Kidney (tissue), 14 donors: ENCODE data around the gene HOXC5. TPM values are rescaled to one million over a fixed set of nuclear protein-coding genes. Genes with fewer than 3 reads are reported as not detected.

Experiments
- DNase-seq, 5 donors: peaks; one replicate each; pipeline ENCODE4 v3.0.0-alpha.2; 2013 to 2020
- FAIRE-seq: peaks from 2 replicates; lab custom pipeline; 2012; peaks lifted over from hg19 to GRCh38; lab: Jason Lieb, UNC
- H3K27ac ChIP-seq, 2 donors: one replicate each; pipeline ENCODE4 v1.7.0; 2013; ENCODE audit warnings: low read depth in 2 of 2, low read length in 2 of 2, inconsistent platforms in 1 of 2
- H3K27me3 ChIP-seq: one replicate; pipeline ENCODE4 v1.7.1; 2013; ENCODE audit warnings: low read length, inconsistent platforms; ENCODE audit not compliant: control insufficient read depth, insufficient read depth
- H3K36me3 ChIP-seq, 3 donors: one replicate each; pipeline versions ENCODE4 v1.7.0 to v1.7.1; 2013; ENCODE audit warnings: low read length in 3 of 3, control low read depth in 1 of 3, inconsistent platforms in 1 of 3; ENCODE audit not compliant: insufficient read depth in 3 of 3, control insufficient read depth in 2 of 3
- H3K4me1 ChIP-seq, 3 donors: one replicate each; pipeline versions ENCODE4 v1.7.0 to v1.7.1; 2013; ENCODE audit warnings: low read length in 3 of 3, inconsistent platforms in 1 of 3, low read depth in 1 of 3; ENCODE audit not compliant: control insufficient read depth in 2 of 3, insufficient read depth in 2 of 3
- H3K4me3 ChIP-seq, 3 donors: one replicate each; pipeline versions ENCODE4 v1.7.0 to v1.8.1; 2013; ENCODE audit warnings: low read length in 3 of 3, control low read depth in 1 of 3, inconsistent platforms in 1 of 3
- H3K9ac ChIP-seq, 3 donors: one replicate each; pipeline versions ENCODE4 v1.7.0 to v1.7.1; 2013; ENCODE audit warnings: low read length in 3 of 3, control low read depth in 1 of 3, inconsistent platforms in 1 of 3
- H3K9me3 ChIP-seq, 3 donors: one replicate each; pipeline versions ENCODE4 v1.7.0 to v1.7.1; 2013; ENCODE audit warnings: low read length in 3 of 3, control low read depth in 1 of 3, inconsistent platforms in 1 of 3; ENCODE audit not compliant: control insufficient read depth in 2 of 3, insufficient read depth in 1 of 3
- CTCF ChIP-seq: IDR thresholded peaks from 3 replicates; pipeline ENCODE4 v1.5.1; 2012; ENCODE audit warnings: mild to moderate bottlenecking, moderate library complexity, borderline replicate concordance; ENCODE audit not compliant: insufficient read depth; ENCODE audit errors: extremely low read depth
- intact Hi-C: fragments of 100-400 bp; cut with DNase I; formaldehyde crosslinking; loops from one replicate; pipeline ENCODE4 v1.11.1; 2022
- polyA plus RNA-seq: library from polyadenylated mRNA; stranded (reverse); fragments of 350-450 nt; fragmentation: Illumina TruSeq; extraction: RNeasy Lipid Tissue Mini Kit (QIAGEN cat#74804); gene quantifications from one replicate; pipeline ENCODE4 v1.2.3, GENCODE V29; 2014; ENCODE audit warnings: low read depth, low replicate concordance; ENCODE audit not compliant: insufficient read depth
- total RNA-seq: library from RNA; stranded (reverse); fragmentation: NEBNext Ultra II Directional; extraction: Animal tissue kit (Norgen Biotek cat#: 25700); gene quantifications from one replicate; pipeline ENCODE4 v1.2.1, GENCODE V29; 2021
- donor health status: control.
- donor health status: control.
- donor health status: control.
- donor health status: control.
- donor health status: control.
- donor health status: DM: yes; HTN: yes; CAD: no.
- donor health status: Normal renal cell carcinoma (clear cell type).

The HOXC5 gene
- total and polyA plus RNA-seq, 2 donors from 2014 or later, result 0.24 to 4.8 TPM

GRCh38 chr12:54038284-54038870 is 5.5 kb downstream of the HOXC5 start:
- H3K9ac ChIP-seq, result peak overlapping the region in 2 of 3 donors; percentile 6 to 30
- peak in 3 of 5 donors; percentile 30 to 57 (median 34) for DNase-seq
- TF ChIP-seq CTCF, result no peak
- peak overlapping the region in 1 of 3 donors; percentile 0 for H3K4me3 ChIP-seq
- peak overlapping the region; percentile 51 to 55 for H3K27ac ChIP-seq
- H3K4me1 ChIP-seq, result peaks cover 11 to 44% (median 35%) of the 10 kb centered on the region in 3 donors
- intact Hi-C loops, result loop anchor here (10.0 kb wide), 1 partner anchor 96 kb away; no protein-coding TSS in a partner anchor
- no peak for FAIRE-seq
- no peaks in the 10 kb centered on the region for H3K36me3 ChIP-seq
- no peaks in the 10 kb centered on the region for H3K27me3 ChIP-seq
- no peaks in the 10 kb centered on the region for H3K9me3 ChIP-seq

- FAIRE-seq (no peak), DNase-seq (peak in 3 of 5 donors; percentile 69 to 91 (median 72))
- peak overlapping the region in 1 of 3 donors; percentile 30 for H3K9ac ChIP-seq
- intact Hi-C loops, result loop anchor here (10.0 kb wide), 1 partner anchor 96 kb away; no protein-coding TSS in a partner anchor
- peaks cover 14 to 43% (median 35%) of the 10 kb centered on the region in 3 donors for H3K4me1 ChIP-seq
- H3K27ac ChIP-seq, result peak overlapping the region; percentile 51 to 61
- no peaks in the 10 kb centered on the region for H3K36me3 ChIP-seq
- no peaks in the 10 kb centered on the region for H3K9me3 ChIP-seq
- H3K27me3 ChIP-seq, result no peaks in the 10 kb centered on the region
- H3K4me3 ChIP-seq, result peak overlapping the region in 2 of 3 donors; percentile 0 to 22
- no peak for TF ChIP-seq CTCF
Observed at GRCh38 chr12:54038871-54039414, 6.1 kb downstream of the HOXC5 start.

DNA sequence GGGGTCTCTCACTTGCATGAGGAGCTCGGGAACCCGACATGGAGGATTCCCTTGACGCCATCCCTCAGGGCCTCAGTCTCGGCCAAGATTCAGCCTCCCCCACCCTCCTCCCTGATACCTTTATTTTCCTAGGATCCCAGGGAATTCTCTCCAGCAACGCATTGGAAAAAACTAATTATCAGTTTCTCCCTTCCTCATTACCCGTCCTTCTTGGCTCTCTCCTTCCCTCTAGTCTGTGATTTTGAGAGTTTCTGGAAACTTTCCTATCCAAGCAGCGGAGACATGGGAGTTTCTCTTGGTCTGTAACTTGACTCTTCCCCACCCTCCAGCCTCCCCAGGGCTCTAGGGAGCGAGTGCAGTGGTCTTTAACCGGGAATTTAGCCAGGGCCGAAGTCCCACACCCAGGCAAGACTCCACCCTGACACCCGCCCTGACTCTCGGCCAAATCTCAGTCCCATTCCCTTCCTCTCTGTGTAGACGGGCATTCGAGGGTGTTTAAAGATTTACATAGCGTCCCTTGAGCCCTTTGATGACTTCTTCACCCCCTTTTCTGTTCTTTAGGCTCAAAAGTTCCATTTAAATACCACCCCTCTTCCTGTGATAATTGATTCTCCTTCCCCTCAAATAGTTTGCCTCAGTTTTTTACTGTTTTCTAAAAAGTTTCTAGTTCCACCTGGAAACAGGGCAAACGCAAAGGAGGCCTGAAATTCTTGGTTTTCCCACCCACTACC is 6.7 kb downstream of the HOXC5 start:
- FAIRE-seq (no peak), DNase-seq (peak; percentile 68 to 93 (median 86))
- H3K4me3 ChIP-seq, result peak overlapping the region in 2 of 3 donors; percentile 20 to 22
- TF ChIP-seq CTCF, result no peak
- peaks cover 14 to 43% (median 35%) of the 10 kb centered on the region in 3 donors for H3K4me1 ChIP-seq
- peak overlapping the region in 1 of 3 donors; percentile 26 for H3K9ac ChIP-seq
- H3K27me3 ChIP-seq, result no peaks in the 10 kb centered on the region
- peak overlapping the region; percentile 43 to 61 for H3K27ac ChIP-seq
- intact Hi-C loops, result loop anchor here (10.0 kb wide), 1 partner anchor 95 kb away; no protein-coding TSS in a partner anchor
- no peaks in the 10 kb centered on the region for H3K9me3 ChIP-seq
- H3K36me3 ChIP-seq, result no peaks in the 10 kb centered on the region
